Measurements from ENCODE around the gene HBB. TPM values are rescaled to one million over a fixed set of nuclear protein-coding genes. Genes with fewer than 3 reads are reported as not detected.

The HBB gene
- total RNA-seq, 1 donor from 2014 or later, result 100 TPM

DNA sequence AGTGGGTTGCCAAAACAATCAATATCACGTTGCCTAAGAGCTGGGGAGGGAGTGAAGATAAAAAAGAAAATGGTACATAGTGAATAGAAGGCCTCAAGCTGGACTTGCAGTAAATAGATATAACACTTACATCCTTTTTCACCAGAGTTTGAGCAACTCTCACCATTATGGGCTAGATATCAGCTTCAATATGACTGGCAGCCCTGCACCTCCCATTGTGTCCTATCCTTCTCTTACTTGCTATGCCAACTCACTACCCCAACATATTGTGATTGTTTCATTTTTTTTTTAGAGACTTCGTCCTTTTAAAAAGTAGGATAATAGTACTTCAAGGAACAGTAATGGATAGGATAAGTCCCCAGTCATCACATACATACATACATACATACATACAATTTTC, 15.3 kb upstream of the HBB start:
- TF ChIP-seq CTCF (IDR thresholded peaks at IDR 0.05; ENCODE audit: borderline replicate concordance), result no peak
- no peak overlapping the region for H3K4me3 ChIP-seq
- H3K4me1 ChIP-seq, result no peaks in the 10 kb centered on the region
- intact Hi-C loops (cut with micrococcal nuclease), result no loop called here
- DNase-seq, result no peak
- H3K9me3 ChIP-seq (replicated peaks), result no peaks in the 10 kb centered on the region
- H3K27me3 ChIP-seq (ENCODE audit: low read depth), result peaks cover 15% of the 10 kb centered on the region
- H3K27ac ChIP-seq (replicated peaks), result no peak overlapping the region
- no peaks in the 10 kb centered on the region for H3K36me3 ChIP-seq

DNA sequence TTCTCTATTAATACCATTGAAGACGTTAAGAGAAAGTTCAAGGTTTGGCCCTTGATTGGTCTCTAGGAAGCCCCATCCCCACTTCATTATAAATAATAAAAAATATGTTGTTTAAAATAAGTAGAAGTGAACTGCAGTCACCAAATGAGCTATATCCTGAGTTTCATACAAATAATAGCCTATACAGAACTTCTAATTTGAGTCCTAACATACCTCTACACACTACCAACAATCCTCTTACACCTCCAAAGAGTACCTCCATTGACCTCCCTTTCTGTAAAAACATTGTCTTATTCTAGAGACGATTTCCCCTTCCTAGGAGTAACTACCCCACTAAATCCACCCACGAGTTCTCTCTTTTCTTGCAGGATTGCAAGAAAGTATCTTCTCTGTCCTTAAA, 14.6 kb upstream of the HBB start:
- H3K27ac ChIP-seq (replicated peaks), result no peak overlapping the region
- intact Hi-C loops (cut with micrococcal nuclease), result no loop called here
- no peak for DNase-seq
- no peaks in the 10 kb centered on the region for H3K4me1 ChIP-seq
- H3K9me3 ChIP-seq (replicated peaks), result no peaks in the 10 kb centered on the region
- H3K27me3 ChIP-seq (ENCODE audit: low read depth), result peaks cover 15% of the 10 kb centered on the region
- H3K36me3 ChIP-seq, result no peaks in the 10 kb centered on the region
- TF ChIP-seq CTCF (IDR thresholded peaks at IDR 0.05; ENCODE audit: borderline replicate concordance), result no peak
- H3K4me3 ChIP-seq, result no peak overlapping the region

GRCh38 chr11:5240458-5240857, 13.6 kb upstream of the HBB start:
- TF ChIP-seq CTCF (IDR thresholded peaks at IDR 0.05; ENCODE audit: borderline replicate concordance), result no peak
- H3K27ac ChIP-seq (replicated peaks), result no peak overlapping the region
- H3K27me3 ChIP-seq (ENCODE audit: low read depth), result peaks cover 15% of the 10 kb centered on the region
- no peak for DNase-seq
- no peak overlapping the region for H3K4me3 ChIP-seq
- H3K36me3 ChIP-seq, result no peaks in the 10 kb centered on the region
- no peaks in the 10 kb centered on the region for H3K9me3 ChIP-seq (replicated peaks)
- no peaks in the 10 kb centered on the region for H3K4me1 ChIP-seq
- intact Hi-C loops (cut with micrococcal nuclease), result no loop called here

GRCh38 chr11:5240056-5240455, 13.2 kb upstream of the HBB start:
- Histone ChIP-seq H3K4me3 (no peak overlapping the region), H3K27ac (replicated peaks) (no peak overlapping the region), H3K9me3 (replicated peaks) (no peaks in the 10 kb centered on the region), H3K4me1 (no peaks in the 10 kb centered on the region), H3K27me3 (ENCODE audit: low read depth) (peaks cover 15% of the 10 kb centered on the region), H3K36me3 (no peaks in the 10 kb centered on the region)
- DNase-seq, result no peak
- TF ChIP-seq CTCF (IDR thresholded peaks at IDR 0.05; ENCODE audit: borderline replicate concordance), result no peak
- intact Hi-C loops (cut with micrococcal nuclease), result no loop called here

GRCh38 chr11:5239046-5239445, 12.2 kb upstream of the HBB start:
- TF ChIP-seq CTCF (IDR thresholded peaks at IDR 0.05; ENCODE audit: borderline replicate concordance), result no peak
- Histone ChIP-seq H3K36me3 (no peaks in the 10 kb centered on the region), H3K4me1 (no peaks in the 10 kb centered on the region), H3K4me3 (no peak overlapping the region), H3K27me3 (ENCODE audit: low read depth) (peaks cover 8% of the 10 kb centered on the region), H3K9me3 (replicated peaks) (no peaks in the 10 kb centered on the region), H3K27ac (replicated peaks) (no peak overlapping the region)
- no peak for DNase-seq
- intact Hi-C loops (cut with micrococcal nuclease), result no loop called here

DNA sequence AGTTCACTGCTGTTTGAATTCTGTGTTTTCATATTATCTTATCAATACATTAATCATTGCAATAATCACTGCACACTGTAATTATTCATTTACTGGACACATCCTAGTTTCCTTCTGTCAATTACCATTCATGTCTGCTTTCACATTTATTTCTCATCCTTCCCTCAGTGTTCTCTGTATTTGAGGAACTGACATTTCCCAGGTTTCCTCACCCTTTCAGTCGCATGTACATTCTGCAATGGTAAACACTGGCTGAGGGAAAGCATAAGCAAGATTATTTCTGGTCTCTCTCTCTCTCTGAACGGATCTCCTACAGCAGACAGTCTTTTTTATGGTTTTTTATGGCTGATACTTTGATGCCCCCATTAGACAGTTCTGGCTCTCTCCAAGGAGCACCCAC, 11.6 kb upstream of the HBB start:
- Histone ChIP-seq H3K27ac (replicated peaks) (no peak overlapping the region), H3K27me3 (ENCODE audit: low read depth) (peaks cover 8% of the 10 kb centered on the region), H3K36me3 (no peaks in the 10 kb centered on the region), H3K4me1 (no peaks in the 10 kb centered on the region), H3K9me3 (replicated peaks) (no peaks in the 10 kb centered on the region), H3K4me3 (no peak overlapping the region)
- intact Hi-C loops (cut with micrococcal nuclease), result no loop called here
- no peak for DNase-seq
- no peak for TF ChIP-seq CTCF (IDR thresholded peaks at IDR 0.05; ENCODE audit: borderline replicate concordance)

All from left ventricle myocardium inferior (tissue), 1 donor.